Left kidney (tissue), 2 donors: ENCODE data around the gene CFAP70. TPM values are rescaled to one million over a fixed set of nuclear protein-coding genes. Genes with fewer than 3 reads are reported as not detected.

Source experiments
- DNase-seq: peaks from one replicate; pipeline ENCODE4 v3.0.0-alpha.2; 2013
- polyA plus RNA-seq: library from polyadenylated mRNA; unstranded; fragments of 120-200 nt; gene quantifications from one replicate; pipeline ENCODE4 v1.2.1, GENCODE V29; 2013; ENCODE audit not compliant: insufficient read length

CFAP70 gene
- polyA plus RNA-seq, 1 donor, result 26.6 TPM

DNA sequence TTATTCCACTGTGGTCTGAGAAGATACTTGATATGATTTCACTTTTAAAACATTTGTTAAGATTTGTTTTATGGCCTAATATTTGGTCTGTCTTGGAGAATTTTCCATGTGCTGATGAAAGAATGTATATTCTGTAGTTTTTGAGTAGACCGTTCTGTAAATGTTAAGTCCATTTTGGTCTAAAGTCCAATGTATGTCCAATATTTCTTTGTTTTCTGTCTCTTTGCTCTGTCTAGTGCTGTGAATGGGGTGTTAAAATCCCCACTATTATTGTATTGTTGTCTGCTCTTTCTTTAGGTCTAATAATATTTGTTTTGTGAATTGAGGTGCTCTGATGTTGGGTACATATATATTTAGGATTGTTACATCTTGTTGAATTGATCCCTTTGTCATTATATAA is 142.9 kb downstream of the CFAP70 start:
- DNase-seq, result no peak

DNA sequence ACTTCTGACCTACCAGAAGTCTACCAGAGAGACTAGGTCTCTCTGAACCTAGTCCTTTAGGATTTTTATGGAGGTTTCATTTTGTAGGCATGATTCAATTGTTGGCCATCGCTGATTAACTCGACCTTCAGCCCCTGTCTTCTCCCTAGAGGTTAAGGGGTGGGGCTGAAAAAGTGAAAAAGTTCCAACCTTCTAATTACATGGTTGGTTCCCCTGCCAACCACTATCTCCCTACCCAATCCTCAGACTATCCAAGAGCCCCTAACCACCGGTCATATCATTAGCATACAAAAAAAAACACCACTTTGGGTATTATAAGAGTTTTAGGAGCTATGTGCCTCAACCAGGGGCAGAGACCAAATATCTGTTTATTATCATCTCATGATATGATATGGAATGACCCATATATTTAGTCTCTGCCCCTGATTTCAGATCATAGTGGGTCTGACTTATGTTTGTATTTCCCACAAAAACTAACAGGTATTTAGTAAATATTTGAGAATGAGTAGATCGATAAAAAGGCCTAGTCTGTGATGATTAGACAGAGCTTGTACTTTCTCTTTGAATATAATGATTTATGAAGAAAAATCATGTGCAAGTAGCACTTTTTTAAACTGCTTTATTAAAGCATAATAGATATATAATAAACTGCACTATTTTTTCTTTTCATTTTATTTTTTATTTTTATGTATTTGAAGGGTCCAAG is 147.4 kb downstream of the CFAP70 start:
- no peak for DNase-seq

DNA sequence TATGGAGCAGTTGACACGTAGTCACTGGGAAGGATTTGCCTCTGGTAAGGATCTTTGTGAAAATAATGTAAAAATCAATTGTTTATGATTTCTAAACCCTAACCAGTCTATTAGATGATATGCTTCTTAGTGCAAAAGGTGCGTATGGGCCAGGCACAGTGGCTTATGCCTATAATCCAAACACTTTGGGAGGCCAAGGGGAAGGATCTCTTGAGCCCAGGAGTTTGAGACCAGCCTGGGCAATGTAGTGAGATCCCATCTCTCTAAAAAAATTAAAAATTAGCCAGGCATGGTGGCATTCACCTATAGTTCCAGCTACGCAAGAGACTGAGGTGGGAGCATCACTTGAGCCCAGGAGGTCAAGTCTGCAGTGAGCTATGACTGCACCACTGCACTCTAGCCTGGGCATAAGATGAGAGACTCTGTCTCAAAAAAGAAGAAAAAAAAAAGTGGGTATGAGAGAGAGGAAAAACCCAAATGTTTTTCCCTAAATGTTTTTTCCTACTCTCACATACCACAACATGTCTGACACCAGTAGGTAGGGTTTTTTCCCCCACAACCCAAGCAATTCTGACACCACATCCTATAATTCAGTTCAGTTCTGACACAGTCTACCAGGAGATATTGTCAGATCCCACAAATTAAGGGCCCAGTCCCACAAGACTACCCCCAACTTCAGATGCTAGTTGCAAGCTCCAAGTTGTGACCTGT is 148.1 kb downstream of the CFAP70 start:
- DNase-seq, result no peak

DNA sequence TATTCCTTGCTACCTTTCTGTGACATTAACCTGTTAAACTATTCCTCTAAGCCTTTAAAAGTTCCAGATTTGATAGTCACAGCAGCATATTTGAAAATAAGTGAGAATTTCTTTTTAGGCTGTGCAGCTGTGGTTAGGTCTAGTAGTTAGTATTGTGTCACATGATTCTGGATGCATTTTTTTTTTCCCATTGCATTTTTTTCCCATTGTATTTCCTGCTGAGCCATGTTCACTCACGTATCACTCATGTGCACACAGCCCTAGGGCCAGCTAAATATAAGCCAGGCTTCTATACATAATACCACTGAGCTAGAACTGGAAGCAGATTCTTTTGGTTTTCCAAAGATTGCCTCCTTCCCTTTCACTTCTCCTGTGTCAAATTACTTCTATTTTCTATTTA is 149.0 kb downstream of the CFAP70 start:
- DNase-seq, result peak; percentile 7

DNA sequence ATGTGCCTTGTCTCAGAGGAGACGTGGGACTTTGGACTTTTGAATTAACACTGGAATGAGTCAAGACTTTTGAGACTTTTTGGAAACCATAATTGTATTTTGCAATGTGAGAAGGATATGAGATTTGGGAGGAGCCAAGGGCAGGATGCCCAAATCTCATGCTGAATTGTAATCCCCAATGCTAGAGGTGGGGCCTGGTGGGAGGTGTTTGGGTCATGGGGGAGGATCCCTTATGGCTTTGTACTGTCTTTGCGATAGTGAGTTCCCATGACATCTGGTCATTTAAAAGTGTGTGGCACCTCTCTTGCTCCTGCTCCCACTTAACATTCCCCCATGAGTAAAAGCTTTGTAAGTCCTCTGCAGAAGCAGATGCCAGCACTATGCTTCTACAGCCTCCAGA is 150.8 kb downstream of the CFAP70 start:
- DNase-seq, result no peak

DNA sequence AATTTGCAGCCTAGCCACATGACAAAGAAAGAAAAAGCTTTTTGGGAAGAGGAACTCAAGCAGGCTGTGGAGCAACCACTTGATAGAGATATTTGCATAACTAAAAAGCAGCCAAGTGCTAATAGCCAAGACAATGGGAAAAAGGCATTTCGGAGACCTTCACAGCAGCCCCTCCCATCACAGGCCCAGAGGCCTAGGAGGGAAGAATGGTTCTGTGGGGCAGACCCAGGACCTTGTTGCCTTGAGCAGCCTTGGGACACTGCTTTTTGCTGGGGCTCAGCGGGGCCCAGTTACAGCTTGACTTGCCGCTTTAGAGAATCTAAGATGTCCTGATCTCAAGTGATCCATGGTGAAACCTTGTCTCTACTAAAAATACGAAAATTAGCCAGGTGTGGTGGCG is 152.3 kb downstream of the CFAP70 start:
- no peak for DNase-seq

DNA sequence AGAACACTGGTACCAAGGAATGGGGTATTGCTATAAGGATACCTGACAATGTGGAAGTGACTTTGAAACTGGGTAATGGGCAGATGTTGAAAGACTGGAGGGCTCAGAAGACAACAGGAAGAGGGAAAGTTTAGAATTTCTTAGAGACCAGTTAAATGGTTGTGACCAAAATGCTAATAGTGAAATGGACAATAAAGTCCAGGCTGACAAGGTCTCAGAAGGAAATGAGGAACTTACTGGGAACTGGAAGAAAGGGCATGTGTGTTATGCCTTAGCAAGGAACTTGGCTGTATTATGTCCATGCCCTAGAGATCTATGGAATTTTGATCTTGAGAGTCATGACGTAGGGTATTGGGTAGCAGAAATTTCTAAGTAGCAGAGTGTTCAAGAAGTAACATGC is 152.8 kb downstream of the CFAP70 start:
- DNase-seq, result no peak

DNA sequence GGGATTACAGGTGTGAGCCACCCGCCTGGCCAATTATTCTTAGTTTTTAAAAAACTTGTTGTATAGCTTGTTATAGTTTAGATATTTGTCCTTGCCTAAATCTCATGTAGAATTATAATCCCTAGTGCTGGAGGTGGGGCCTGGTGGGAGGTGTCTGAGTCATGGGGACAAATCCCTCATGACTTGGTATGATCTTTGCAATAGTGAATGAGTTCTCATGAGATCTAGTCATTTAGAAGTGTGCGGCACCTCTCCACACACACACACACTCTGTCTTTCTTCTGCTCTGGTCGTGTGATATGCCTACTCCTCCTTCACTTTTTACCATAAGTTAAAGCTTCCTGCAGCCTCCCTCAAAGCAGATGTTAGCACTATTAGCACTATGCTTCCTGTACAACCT is 153.6 kb downstream of the CFAP70 start:
- DNase-seq, result no peak

Other genes with a start within 250 kb of the CFAP70 start
- 10.6 TPM for gene NUDT13, start 248.4 kb downstream of the CFAP70 start, polyA plus RNA-seq
- gene ECD, start 190.9 kb downstream of the CFAP70 start, polyA plus RNA-seq, result 42.8 TPM
- gene FAM149B1, start 190.7 kb downstream of the CFAP70 start, polyA plus RNA-seq, result 61.6 TPM
- 41.2 TPM for gene DNAJC9, start 111.6 kb downstream of the CFAP70 start, polyA plus RNA-seq
- 76.0 TPM for gene MRPS16, start 106.2 kb downstream of the CFAP70 start, polyA plus RNA-seq
- gene ANXA7, start 55.2 kb upstream of the CFAP70 start, polyA plus RNA-seq, result 87.4 TPM
- gene MSS51, start 74.7 kb upstream of the CFAP70 start, polyA plus RNA-seq, result 6.0 TPM
- 73.1 TPM for gene PPP3CB, start 137.2 kb upstream of the CFAP70 start, polyA plus RNA-seq
- gene USP54, start 232.5 kb upstream of the CFAP70 start, polyA plus RNA-seq, result 54.6 TPM